ENCODE results near the gene PERP.

DNA sequence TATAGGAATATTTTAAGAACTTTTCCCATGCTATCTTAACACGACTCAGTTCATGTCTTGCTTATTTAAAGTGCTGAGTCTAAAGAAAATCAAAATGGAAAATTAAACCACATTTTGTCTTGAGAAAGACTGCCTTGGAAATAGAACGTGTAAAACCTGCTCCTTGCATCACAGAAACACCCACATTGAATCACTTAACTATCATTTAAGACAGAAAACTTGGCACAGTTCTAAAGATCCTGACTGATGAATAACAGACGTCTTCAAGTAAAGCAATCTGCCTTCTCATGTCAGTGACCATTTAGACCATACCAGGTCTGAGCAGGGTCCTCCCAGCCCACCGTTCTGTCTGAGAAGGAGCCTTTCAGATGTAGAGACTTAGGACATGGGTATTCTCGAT, 7.4 kb downstream of the PERP start:
- TF ChIP-seq HDAC2 (IDR thresholded peaks at IDR 0.05) = no peak
- TF ChIP-seq POLR2A (IDR thresholded peaks at IDR 0.05; ENCODE audit: low read length) = no peak
- TF ChIP-seq JUN (IDR thresholded peaks at IDR 0.05) = no peak
- TF ChIP-seq, protein P1, sequence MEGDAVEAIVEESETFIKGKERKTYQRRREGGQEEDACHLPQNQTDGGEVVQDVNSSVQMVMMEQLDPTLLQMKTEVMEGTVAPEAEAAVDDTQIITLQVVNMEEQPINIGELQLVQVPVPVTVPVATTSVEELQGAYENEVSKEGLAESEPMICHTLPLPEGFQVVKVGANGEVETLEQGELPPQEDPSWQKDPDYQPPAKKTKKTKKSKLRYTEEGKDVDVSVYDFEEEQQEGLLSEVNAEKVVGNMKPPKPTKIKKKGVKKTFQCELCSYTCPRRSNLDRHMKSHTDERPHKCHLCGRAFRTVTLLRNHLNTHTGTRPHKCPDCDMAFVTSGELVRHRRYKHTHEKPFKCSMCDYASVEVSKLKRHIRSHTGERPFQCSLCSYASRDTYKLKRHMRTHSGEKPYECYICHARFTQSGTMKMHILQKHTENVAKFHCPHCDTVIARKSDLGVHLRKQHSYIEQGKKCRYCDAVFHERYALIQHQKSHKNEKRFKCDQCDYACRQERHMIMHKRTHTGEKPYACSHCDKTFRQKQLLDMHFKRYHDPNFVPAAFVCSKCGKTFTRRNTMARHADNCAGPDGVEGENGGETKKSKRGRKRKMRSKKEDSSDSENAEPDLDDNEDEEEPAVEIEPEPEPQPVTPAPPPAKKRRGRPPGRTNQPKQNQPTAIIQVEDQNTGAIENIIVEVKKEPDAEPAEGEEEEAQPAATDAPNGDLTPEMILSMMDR (IDR thresholded peaks at IDR 0.05) = no peak
- no peak for TF ChIP-seq EP300 (IDR thresholded peaks at IDR 0.05)
- no peak for TF ChIP-seq NPAS2 (CRISPR knock-in tag; IDR thresholded peaks at IDR 0.05; ENCODE audit: borderline replicate concordance)
- TF ChIP-seq, protein P2, sequence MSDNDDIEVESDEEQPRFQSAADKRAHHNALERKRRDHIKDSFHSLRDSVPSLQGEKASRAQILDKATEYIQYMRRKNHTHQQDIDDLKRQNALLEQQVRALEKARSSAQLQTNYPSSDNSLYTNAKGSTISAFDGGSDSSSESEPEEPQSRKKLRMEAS (IDR thresholded peaks at IDR 0.05) = no peak
- no peak for TF ChIP-seq MAZ (IDR thresholded peaks at IDR 0.05; ENCODE audit: borderline replicate concordance, low read depth, low read length)
- TF ChIP-seq, protein P3, sequence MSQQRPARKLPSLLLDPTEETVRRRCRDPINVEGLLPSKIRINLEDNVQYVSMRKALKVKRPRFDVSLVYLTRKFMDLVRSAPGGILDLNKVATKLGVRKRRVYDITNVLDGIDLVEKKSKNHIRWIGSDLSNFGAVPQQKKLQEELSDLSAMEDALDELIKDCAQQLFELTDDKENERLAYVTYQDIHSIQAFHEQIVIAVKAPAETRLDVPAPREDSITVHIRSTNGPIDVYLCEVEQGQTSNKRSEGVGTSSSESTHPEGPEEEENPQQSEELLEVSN (IDR thresholded peaks at IDR 0.05; ENCODE audit: borderline replicate concordance, low read depth) = no peak
- TF ChIP-seq RNF2 (IDR thresholded peaks at IDR 0.05; ENCODE audit: borderline replicate concordance, low read depth) = no peak
- no peak for TF ChIP-seq TP53 (CRISPR knock-in tag; IDR thresholded peaks at IDR 0.05)

Measured in A549 (cell line).